ENCODE results near the gene MYO3B.

Gene MYO3B

DNA sequence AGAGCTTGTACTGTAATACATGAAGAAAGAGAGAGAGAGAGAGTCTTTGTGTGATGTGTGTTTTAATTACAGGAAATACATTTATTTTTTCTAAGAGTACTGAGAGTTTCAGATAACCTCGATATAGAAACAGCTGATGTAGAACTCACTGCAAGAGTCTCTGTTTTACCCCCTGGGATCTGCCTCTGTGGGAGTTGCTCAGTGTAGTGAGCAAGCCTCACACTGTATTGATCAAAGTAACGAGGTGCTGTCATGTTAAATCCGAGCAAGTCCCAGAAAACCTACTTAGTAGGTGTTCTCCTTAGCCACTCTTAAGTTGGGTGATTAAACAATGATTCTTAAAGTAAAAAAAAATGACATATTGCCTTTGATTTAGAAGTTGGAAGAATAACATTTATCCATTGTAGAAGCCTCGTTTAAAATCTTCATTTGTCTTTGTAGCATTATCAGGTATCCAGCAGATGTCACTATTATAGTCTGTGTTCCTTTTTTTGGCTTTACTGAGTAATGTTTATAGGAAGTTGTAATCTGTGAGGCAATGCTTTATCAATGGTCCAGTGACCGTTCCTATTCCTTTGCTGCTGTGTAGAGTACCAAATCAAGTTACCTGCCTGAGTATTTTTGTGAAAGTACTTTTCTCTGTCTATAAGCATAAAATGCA lies 219.0 kb downstream of the MYO3B start:
- Histone ChIP-seq H3K9ac (ENCODE audit: low read length) (no peak overlapping the region), H2BK12ac (ENCODE audit: low read length) (no peak overlapping the region), H2BK120ac (ENCODE audit: insufficient read depth, low read length, poor library complexity) (no peak overlapping the region), H4K91ac (ENCODE audit: low read depth, low read length) (no peak overlapping the region), H3K4me2 (ENCODE audit: low read length) (no peak overlapping the region), H2AFZ (ENCODE audit: insufficient read depth, low read length, poor library complexity) (no peak overlapping the region), H3K27me3 (ENCODE audit: insufficient read depth, low read length) (no peaks in the 10 kb centered on the region), H3K4me3 (ENCODE audit: low read depth, low read length) (no peak overlapping the region), H3K36me3 (ENCODE audit: control insufficient read depth in 1 of 2, insufficient read depth in 2 of 2, low read length in 2 of 2) (no peaks in the 10 kb centered on the region), H3K27ac (ENCODE audit: low read depth, low read length) (no peak overlapping the region), H3K4me1 (ENCODE audit: control insufficient read depth in 1 of 2, insufficient read depth in 2 of 2, low read length in 2 of 2) (no peaks in the 10 kb centered on the region), H3K79me2 (ENCODE audit: control insufficient read depth, insufficient read depth, low read length, poor library complexity) (no peaks in the 10 kb centered on the region), H3K79me1 (ENCODE audit: low read length) (no peaks in the 10 kb centered on the region), H3K14ac (ENCODE audit: low read length) (no peak overlapping the region), H2BK5ac (ENCODE audit: low read depth, low read length, poor library complexity) (no peak overlapping the region), H2AK5ac (ENCODE audit: low read length) (no peak overlapping the region), H4K8ac (ENCODE audit: low read depth, low read length) (no peak overlapping the region), H3K4ac (ENCODE audit: low read depth, low read length) (no peak overlapping the region), H3K23ac (ENCODE audit: low read length) (no peak overlapping the region), H3K9me3 (ENCODE audit: insufficient read depth, low read depth, low read length) (no peaks in the 10 kb centered on the region), H3K18ac (ENCODE audit: low read length) (no peak overlapping the region), H4K12ac (ENCODE audit: low read depth, low read length) (no peak overlapping the region)
- no CpG with 5 or more reads among the region's 5 CpGs for WGBS (ENCODE audit: extremely low coverage, insufficient coverage, insufficient read length)
- peak in 1 of 2 donors; percentile 45 for DNase-seq

DNA sequence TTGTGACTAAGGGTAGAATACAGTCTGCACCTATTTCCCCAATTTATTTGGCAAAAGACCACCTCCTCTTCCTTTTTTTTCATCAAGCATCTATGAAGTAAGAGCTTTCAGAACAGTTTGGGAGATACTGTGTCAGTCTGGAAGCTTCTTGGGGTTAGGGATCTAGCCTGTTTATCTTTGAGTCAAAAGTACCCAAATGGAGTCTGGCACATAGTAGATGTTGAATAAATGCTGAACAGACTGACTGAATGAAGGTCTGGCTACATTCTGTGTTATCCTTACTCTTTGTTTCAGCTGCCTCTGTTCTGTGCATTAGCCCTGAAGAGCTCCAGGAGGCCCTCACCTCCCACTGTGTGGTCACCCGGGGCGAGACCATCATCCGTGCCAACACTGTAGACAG lies 223.2 kb downstream of the MYO3B start:
- H3K27ac ChIP-seq (ENCODE audit: low read depth, low read length): no peak overlapping the region

DNA sequence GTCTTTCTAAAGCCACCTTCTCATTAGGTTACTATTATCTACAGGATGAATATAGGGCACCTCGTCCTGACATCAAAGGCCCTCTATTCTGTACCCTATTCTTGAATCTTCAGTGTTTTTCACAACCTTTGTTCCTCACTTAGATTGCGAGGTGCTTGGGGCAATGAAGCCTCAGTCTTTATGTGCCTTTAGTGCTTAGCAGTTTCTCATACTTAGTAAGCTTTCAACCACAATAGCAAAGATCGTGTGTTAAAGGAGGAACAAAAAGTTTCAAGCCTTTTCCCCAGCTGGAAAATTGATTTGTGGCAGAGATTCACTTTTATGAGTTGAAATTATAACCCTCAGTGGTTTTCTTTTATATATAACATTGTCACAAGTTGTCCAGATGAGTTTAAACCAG lies 226.9 kb downstream of the MYO3B start:
- WGBS (ENCODE audit: extremely low coverage, insufficient coverage, insufficient read length): no CpG with 5 or more reads among the region's 3 CpGs
- Histone ChIP-seq H2BK120ac (ENCODE audit: insufficient read depth, low read length, poor library complexity) (no peak overlapping the region), H3K36me3 (ENCODE audit: control insufficient read depth in 1 of 2, insufficient read depth in 2 of 2, low read length in 2 of 2) (no peaks in the 10 kb centered on the region), H3K4me3 (ENCODE audit: low read depth, low read length) (no peak overlapping the region), H4K12ac (ENCODE audit: low read depth, low read length) (no peak overlapping the region), H2BK5ac (ENCODE audit: low read depth, low read length, poor library complexity) (no peak overlapping the region), H3K9ac (ENCODE audit: low read length) (no peak overlapping the region), H3K79me2 (ENCODE audit: control insufficient read depth, insufficient read depth, low read length, poor library complexity) (no peaks in the 10 kb centered on the region), H3K4me1 (ENCODE audit: control insufficient read depth in 1 of 2, insufficient read depth in 2 of 2, low read length in 2 of 2) (no peaks in the 10 kb centered on the region), H3K14ac (ENCODE audit: low read length) (no peak overlapping the region), H3K79me1 (ENCODE audit: low read length) (no peaks in the 10 kb centered on the region), H3K27ac (ENCODE audit: low read depth, low read length) (no peak overlapping the region), H3K27me3 (ENCODE audit: insufficient read depth, low read length) (no peaks in the 10 kb centered on the region), H4K91ac (ENCODE audit: low read depth, low read length) (no peak overlapping the region), H2AFZ (ENCODE audit: insufficient read depth, low read length, poor library complexity) (no peak overlapping the region), H4K8ac (ENCODE audit: low read depth, low read length) (no peak overlapping the region), H2BK12ac (ENCODE audit: low read length) (no peak overlapping the region), H3K4me2 (ENCODE audit: low read length) (no peak overlapping the region), H3K4ac (ENCODE audit: low read depth, low read length) (no peak overlapping the region), H3K18ac (ENCODE audit: low read length) (no peak overlapping the region), H2AK5ac (ENCODE audit: low read length) (no peak overlapping the region), H3K9me3 (ENCODE audit: insufficient read depth, low read depth, low read length) (no peaks in the 10 kb centered on the region), H3K23ac (ENCODE audit: low read length) (no peak overlapping the region)
- DNase-seq: no peak

More for the DNA sequence above, 223.2 kb downstream of the MYO3B start:
- no CpG with 5 or more reads among the region's 3 CpGs for WGBS (ENCODE audit: extremely low coverage, insufficient coverage, insufficient read length)
- Histone ChIP-seq H2AFZ (ENCODE audit: insufficient read depth, low read length, poor library complexity) (no peak overlapping the region), H2AK5ac (ENCODE audit: low read length) (no peak overlapping the region), H2BK12ac (ENCODE audit: low read length) (no peak overlapping the region), H3K27me3 (ENCODE audit: insufficient read depth, low read length) (no peaks in the 10 kb centered on the region), H3K9me3 (ENCODE audit: insufficient read depth, low read depth, low read length) (no peaks in the 10 kb centered on the region), H3K4me2 (ENCODE audit: low read length) (no peak overlapping the region), H3K4me1 (ENCODE audit: control insufficient read depth in 1 of 2, insufficient read depth in 2 of 2, low read length in 2 of 2) (no peaks in the 10 kb centered on the region), H3K36me3 (ENCODE audit: control insufficient read depth in 1 of 2, insufficient read depth in 2 of 2, low read length in 2 of 2) (no peaks in the 10 kb centered on the region), H3K23ac (ENCODE audit: low read length) (no peak overlapping the region), H4K8ac (ENCODE audit: low read depth, low read length) (no peak overlapping the region), H3K4ac (ENCODE audit: low read depth, low read length) (no peak overlapping the region), H3K9ac (ENCODE audit: low read length) (no peak overlapping the region), H3K79me1 (ENCODE audit: low read length) (no peaks in the 10 kb centered on the region), H3K18ac (ENCODE audit: low read length) (no peak overlapping the region), H2BK120ac (ENCODE audit: insufficient read depth, low read length, poor library complexity) (no peak overlapping the region), H3K79me2 (ENCODE audit: control insufficient read depth, insufficient read depth, low read length, poor library complexity) (no peaks in the 10 kb centered on the region), H3K4me3 (ENCODE audit: low read depth, low read length) (no peak overlapping the region), H2BK5ac (ENCODE audit: low read depth, low read length, poor library complexity) (no peak overlapping the region), H4K12ac (ENCODE audit: low read depth, low read length) (no peak overlapping the region), H3K14ac (ENCODE audit: low read length) (no peak overlapping the region), H4K91ac (ENCODE audit: low read depth, low read length) (no peak overlapping the region)
- DNase-seq: no peak

DNA sequence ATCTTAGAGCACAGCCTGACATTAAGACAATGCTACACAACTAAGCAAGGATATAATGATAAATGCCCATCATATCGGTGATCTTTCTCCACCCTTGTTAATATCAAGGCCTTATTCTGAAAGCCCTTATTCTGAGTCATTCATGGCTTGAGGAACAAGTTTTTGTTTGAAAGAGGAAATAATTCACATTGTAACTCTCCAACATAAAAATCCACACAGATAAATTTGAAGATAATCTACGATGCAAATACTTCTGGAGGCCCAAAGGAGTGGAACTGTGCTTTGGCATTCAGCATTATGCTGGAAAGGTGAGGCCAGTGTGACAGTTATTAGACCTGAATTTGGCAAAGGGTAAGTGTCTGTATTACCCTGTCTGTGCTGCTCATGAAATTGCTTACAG lies 227.4 kb downstream of the MYO3B start:
- Histone ChIP-seq H3K14ac (ENCODE audit: low read length) (no peak overlapping the region), H3K79me1 (ENCODE audit: low read length) (no peaks in the 10 kb centered on the region), H3K4me2 (ENCODE audit: low read length) (no peak overlapping the region), H2BK12ac (ENCODE audit: low read length) (no peak overlapping the region), H2BK120ac (ENCODE audit: insufficient read depth, low read length, poor library complexity) (no peak overlapping the region), H3K4ac (ENCODE audit: low read depth, low read length) (no peak overlapping the region), H2AK5ac (ENCODE audit: low read length) (no peak overlapping the region), H3K9ac (ENCODE audit: low read length) (no peak overlapping the region), H4K8ac (ENCODE audit: low read depth, low read length) (no peak overlapping the region), H3K4me3 (ENCODE audit: low read depth, low read length) (no peak overlapping the region), H4K91ac (ENCODE audit: low read depth, low read length) (no peak overlapping the region), H3K79me2 (ENCODE audit: control insufficient read depth, insufficient read depth, low read length, poor library complexity) (no peaks in the 10 kb centered on the region), H3K18ac (ENCODE audit: low read length) (no peak overlapping the region), H4K12ac (ENCODE audit: low read depth, low read length) (no peak overlapping the region), H3K27me3 (ENCODE audit: insufficient read depth, low read length) (no peaks in the 10 kb centered on the region), H2AFZ (ENCODE audit: insufficient read depth, low read length, poor library complexity) (no peak overlapping the region), H3K27ac (ENCODE audit: low read depth, low read length) (no peak overlapping the region), H2BK5ac (ENCODE audit: low read depth, low read length, poor library complexity) (no peak overlapping the region), H3K9me3 (ENCODE audit: insufficient read depth, low read depth, low read length) (no peaks in the 10 kb centered on the region), H3K23ac (ENCODE audit: low read length) (no peak overlapping the region), H3K36me3 (ENCODE audit: control insufficient read depth in 1 of 2, insufficient read depth in 2 of 2, low read length in 2 of 2) (no peaks in the 10 kb centered on the region), H3K4me1 (ENCODE audit: control insufficient read depth in 1 of 2, insufficient read depth in 2 of 2, low read length in 2 of 2) (no peaks in the 10 kb centered on the region)
- WGBS (ENCODE audit: extremely low coverage, insufficient coverage, insufficient read length): no CpG with 5 or more reads among the region's 2 CpGs
- DNase-seq: peak; percentile 18 to 77

Data from trophoblast cell (in vitro differentiated cells and primary cell).